Astrocyte of the cerebellum (primary cell): ENCODE results near the gene PIGN.
"Not testable (repeated sequence)": the region's sequence is repeated elsewhere in the genome, so short reads cannot be mapped to it uniquely, and the experiment has no call there.

Source experiments
- DNase-seq: peaks from one replicate; pipeline ENCODE4 v3.0.0-alpha.2; 2011; ENCODE audit warnings: low read depth
- H3K4me3 ChIP-seq: 2 replicates; pipeline ENCODE4 v1.5.1; 2011; ENCODE audit warnings: mild to moderate bottlenecking, low read depth, low read length, moderate library complexity
- CTCF ChIP-seq: IDR thresholded peaks from 2 replicates; pipeline ENCODE4 v1.5.1; 2012; ENCODE audit warnings: low read length, low read depth, moderate library complexity, mild to moderate bottlenecking; ENCODE audit errors: missing control alignments
- in situ Hi-C: cut with HindIII; loops from 2 replicates; pipeline ENCODE4 v1.10.0; 2017; ENCODE audit warnings: low sequenced_read_pairs

PIGN gene

GRCh38 chr18:62054929-62055498 is 131.8 kb downstream of the PIGN start:
- DNase-seq, result no peak
- TF ChIP-seq CTCF, result no peak
- no peak overlapping the region for H3K4me3 ChIP-seq
- in situ Hi-C loops, result no loop called here

- no peak for DNase-seq
- no peak overlapping the region for H3K4me3 ChIP-seq
- TF ChIP-seq CTCF, result no peak
- in situ Hi-C loops, result no loop called here
These were observed 138.6 kb downstream of the PIGN start for GRCh38 chr18:62048279-62048678.

GRCh38 chr18:62045316-62045715 is 141.5 kb downstream of the PIGN start:
- DNase-seq, result no peak
- no peak for TF ChIP-seq CTCF
- no peak overlapping the region for H3K4me3 ChIP-seq
- in situ Hi-C loops, result no loop called here

GRCh38 chr18:62044490-62045000 is 142.3 kb downstream of the PIGN start:
- no peak for TF ChIP-seq CTCF
- DNase-seq, result peak; percentile 26
- in situ Hi-C loops, result no loop called here
- H3K4me3 ChIP-seq, result no peak overlapping the region

- H3K4me3 ChIP-seq, result no peak overlapping the region
- in situ Hi-C loops, result no loop called here
- DNase-seq, result no peak
- no peak for TF ChIP-seq CTCF
These were observed 148.7 kb downstream of the PIGN start for GRCh38 chr18:62037989-62038778.

GRCh38 chr18:62037012-62037742 is 149.7 kb downstream of the PIGN start:
- DNase-seq, result no peak
- no peak overlapping the region for H3K4me3 ChIP-seq
- in situ Hi-C loops, result no loop called here
- TF ChIP-seq CTCF, result no peak

- in situ Hi-C loops, H3K4me3 ChIP-seq, DNase-seq: not testable (repeated sequence)
These were observed 152.6 kb downstream of the PIGN start for GRCh38 chr18:62034286-62034685.
